HepG2 (cell line): ENCODE measurements around the gene HES2. TPM values are rescaled to one million over a fixed set of nuclear protein-coding genes. Genes with fewer than 3 reads are reported as not detected.

ENCODE experiments used
- ATAC-seq: fragments of 200-7000 bp; cut with Tn5 transposase; 3 replicates; pipeline ENCODE4 v1.9.1; 2020; ENCODE audit warnings: mild to moderate bottlenecking, moderate library complexity
- BruUV-seq: library from RNA; stranded (reverse); fragments of 400-500 nt; replicated peaks from 2 replicates; lab custom pipeline; 2021; lab: Mats Ljungman, UMichigan
- CTCF ChIA-PET: fragments of 300-600 bp; formaldehyde crosslinking; extraction: SDS; loops from one replicate; lab custom pipeline; 2021; ENCODE audit warnings: low total read pairs, inconsistent platforms, low intra/inter-chr PET ratio; lab: Yijun Ruan, JAX
- POLR2A ChIA-PET: fragments of 350-600 bp; sonication (Branson Sonifier 250); formaldehyde crosslinking; loops from one replicate; lab custom pipeline; 2020; ENCODE audit warnings: antibody characterized with exemption, inconsistent platforms; lab: Yijun Ruan, JAX
- DNase-seq: peaks from one replicate; pipeline ENCODE4 v3.0.0-alpha.2; 2015; ENCODE audit warnings: low spot score
- FAIRE-seq: peaks from 3 replicates; lab custom pipeline; 2011; peaks lifted over from hg19 to GRCh38; lab: Jason Lieb, UNC
- H2AFZ ChIP-seq: one replicate; pipeline ENCODE4 v1.6.1; 2011; ENCODE audit warnings: low read length, inconsistent platforms
- H3K27ac ChIP-seq: fragments of 300-600 bp; 3 replicates; pipeline ENCODE4 v1.8.0; 2011; ENCODE audit warnings: mixed run types, mild to moderate bottlenecking, mixed read lengths, low read length, inconsistent platforms; ENCODE audit not compliant: insufficient read depth; ENCODE audit errors: extremely low read length
- H3K27me3 ChIP-seq, 2 experiments: fragments of 200-600 bp in 1 of 2; 2 replicates in 1 of 2; 3 replicates in 1 of 2; pipeline versions ENCODE4 v1.6.0 to v1.8.0; 2011; ENCODE audit warnings: low read length in 2 of 2, mild to moderate bottlenecking in 2 of 2, moderate library complexity in 2 of 2, inconsistent platforms in 1 of 2; ENCODE audit not compliant: insufficient read depth in 2 of 2, control insufficient read depth in 1 of 2
- H3K36me3 ChIP-seq, 2 experiments: fragments of 200-600 bp in 1 of 2; replicated peaks in 1 of 2; 2 replicates in 1 of 2; 3 replicates in 1 of 2; pipeline versions ENCODE4 v1.5.1 to v1.8.0; 2011; ENCODE audit warnings: low read length in 2 of 2, inconsistent platforms in 1 of 2; ENCODE audit not compliant: insufficient read depth in 2 of 2, control insufficient read depth in 1 of 2
- H3K4me1 ChIP-seq: 2 replicates; pipeline ENCODE4 v1.5.1; 2012; ENCODE audit warnings: low read length, inconsistent platforms; ENCODE audit not compliant: insufficient read depth
- H3K4me2 ChIP-seq: 2 replicates; pipeline ENCODE4 v1.6.0; 2011; ENCODE audit warnings: low read depth, low read length, inconsistent platforms
- H3K4me3 ChIP-seq, 3 experiments: fragments of 200-600 bp in 1 of 3; sonication (generic), shearing (Covaris generic) in 1 of 3; replicated peaks in 1 of 3; 2 replicates each; pipeline ENCODE4 v1.5.1; 2011 to 2016; ENCODE audit warnings: low read length in 3 of 3, inconsistent platforms in 2 of 3, low read depth in 2 of 3, mild to moderate bottlenecking in 2 of 3, control low read depth in 1 of 3, mixed read lengths in 1 of 3; ENCODE audit not compliant: insufficient read depth in 1 of 3
- H3K79me2 ChIP-seq: one replicate; pipeline ENCODE4 v1.6.1; 2011; ENCODE audit warnings: low read length, inconsistent platforms; ENCODE audit not compliant: insufficient read depth
- H3K9ac ChIP-seq: 2 replicates; pipeline ENCODE4 v1.6.0; 2011; ENCODE audit warnings: mild to moderate bottlenecking, low read depth, low read length, inconsistent platforms; ENCODE audit not compliant: insufficient read depth
- H3K9me3 ChIP-seq: 2 replicates; pipeline ENCODE4 v1.5.1; 2012; ENCODE audit warnings: mild to moderate bottlenecking, low read length
- H4K20me1 ChIP-seq: 2 replicates; pipeline ENCODE4 v1.6.0; 2011; ENCODE audit warnings: inconsistent platforms, mild to moderate bottlenecking, low read length, moderate library complexity; ENCODE audit not compliant: insufficient read depth
- ARNT ChIP-seq: fragments of 450-650 bp; IDR thresholded peaks from 2 replicates; pipeline ENCODE4 v1.6.1; 2017
- DNMT3B ChIP-seq: conservative IDR thresholded peaks from 2 replicates; pipeline ENCODE4 v1.6.1; 2016; ENCODE audit warnings: missing biosample characterization, control low read depth
- GFI1 ChIP-seq: sonication (generic); formaldehyde crosslinking; IDR thresholded peaks from 2 replicates; pipeline ENCODE4 v1.5.0; 2020; ENCODE audit warnings: missing genetic modification reagents, mild to moderate bottlenecking, borderline replicate concordance
- HMGA1 ChIP-seq: sonication (generic); formaldehyde crosslinking; conservative IDR thresholded peaks from 2 replicates; pipeline ENCODE4 v1.4.0; 2020; ENCODE audit warnings: missing genetic modification reagents
- KDM5A ChIP-seq: fragments of 200-600 bp; sonication (generic); IDR thresholded peaks from 2 replicates; pipeline ENCODE4 v1.7.0; 2018; ENCODE audit warnings: antibody characterized with exemption, mild to moderate bottlenecking, low read length, borderline replicate concordance
- KLF11 ChIP-seq: IDR thresholded peaks from 2 replicates; pipeline ENCODE4 v1.6.1; 2016; ENCODE audit warnings: missing compliant biosample characterization
- MLLT10 ChIP-seq: sonication (generic); formaldehyde crosslinking; IDR thresholded peaks from 2 replicates; pipeline ENCODE4 v1.4.0; 2020; ENCODE audit warnings: missing genetic modification reagents
- MXI1 ChIP-seq: IDR thresholded peaks from 3 replicates; pipeline ENCODE4 v1.6.1; 2012; ENCODE audit warnings: low read depth, low read length, inconsistent platforms, borderline replicate concordance
- RAD21 ChIP-seq: fragments of 450-650 bp; formaldehyde crosslinking; IDR thresholded peaks from 2 replicates; pipeline ENCODE4 v1.5.0; 2020; ENCODE audit warnings: mild to moderate bottlenecking
- SIN3A ChIP-seq: IDR thresholded peaks from 2 replicates; pipeline ENCODE4 v1.6.1; 2011; ENCODE audit warnings: low read depth, mild to moderate bottlenecking, control low read depth, low read length, borderline replicate concordance
- TARDBP ChIP-seq: sonication (generic); formaldehyde crosslinking; IDR thresholded peaks from 2 replicates; pipeline ENCODE4 v1.8.0; 2022; ENCODE audit warnings: mild to moderate bottlenecking, missing genetic modification reagents
- ZFP90 ChIP-seq: sonication (generic); formaldehyde crosslinking; IDR thresholded peaks from 2 replicates; pipeline ENCODE4 v1.8.0; 2022; ENCODE audit warnings: missing genetic modification reagents, mild to moderate bottlenecking, inconsistent platforms, borderline replicate concordance
- ZKSCAN5 ChIP-seq: sonication (generic); formaldehyde crosslinking; IDR thresholded peaks from 2 replicates; pipeline ENCODE4 v1.5.1; 2020; ENCODE audit warnings: mild to moderate bottlenecking, missing genetic modification reagents
- ZNF230 ChIP-seq: sonication (generic); formaldehyde crosslinking; IDR thresholded peaks from 2 replicates; pipeline ENCODE4 v1.4.0; 2020; ENCODE audit warnings: mild to moderate bottlenecking, missing genetic modification reagents
- ZNF570 ChIP-seq: sonication (generic); formaldehyde crosslinking; IDR thresholded peaks from 2 replicates; pipeline ENCODE4 v1.4.0; 2020; ENCODE audit warnings: mild to moderate bottlenecking, missing genetic modification reagents, borderline replicate concordance
- ZNF660 ChIP-seq: sonication (generic); formaldehyde crosslinking; IDR thresholded peaks from 2 replicates; pipeline ENCODE4 v1.5.1; 2020; ENCODE audit warnings: mild to moderate bottlenecking, low read depth, missing genetic modification reagents, borderline replicate concordance
- ZSCAN25 ChIP-seq: sonication (generic); formaldehyde crosslinking; IDR thresholded peaks from 2 replicates; pipeline ENCODE4 v1.8.0; 2022; ENCODE audit warnings: mild to moderate bottlenecking, missing genetic modification reagents
- whole genome bisulfite sequencing: methylation state at CpG from one replicate; pipeline ENCODE4 v1.1.6; 2017; ENCODE audit warnings: low lambda C conversion rate; 5-methylcytosine and 5-hydroxymethylcytosine counted together
- in situ Hi-C: cut with HindIII; loops from 2 replicates; pipeline ENCODE4 v1.10.0; 2017; ENCODE audit warnings: low pct_unique_long_range_greater_than_20kb; ENCODE audit not compliant: extremely low pct_ligation_motif_present
- intact Hi-C: fragments of 100-400 bp; cut with micrococcal nuclease; formaldehyde crosslinking; loops from one replicate; pipeline ENCODE4 v1.10.0; 2022; ENCODE audit not compliant: unreplicated experiment
- polyA plus RNA-seq, 8 experiments: library from polyadenylated mRNA; depleted of rRNA in 3 of 8; stranded (reverse) in 7 of 8; unstranded in 1 of 8; fragments of >200 nt; fragmentation: Illumina TruSeq in 4 of 8; extraction: Trizol in 4 of 8; gene quantifications; 2 replicates each; pipeline versions ENCODE4 v1.2.1 to v1.2.3, GENCODE V29; 2011 to 2016; ENCODE audit warnings: low read depth in 4 of 8, missing spikeins in 1 of 8, mixed read lengths in 1 of 8; ENCODE audit not compliant: insufficient read depth in 1 of 8
- total RNA-seq, 5 experiments: library from RNA; depleted of rRNA; stranded (reverse); fragments of >200 nt; fragmentation: Illumina TruSeq; extraction: Trizol; gene quantifications; 2 replicates each; pipeline ENCODE4 v1.2.3, GENCODE V29; 2016; ENCODE audit warnings: low read depth in 1 of 5
- TF ChIP-seq, protein P1 (sequence below): sonication (generic); formaldehyde crosslinking; IDR thresholded peaks from 2 replicates; pipeline ENCODE4 v1.4.0; 2020; ENCODE audit warnings: missing genetic modification reagents, low read depth, mild to moderate bottlenecking, borderline replicate concordance
- TF ChIP-seq, protein P2 (sequence below): sonication (generic); formaldehyde crosslinking; IDR thresholded peaks from 2 replicates; pipeline ENCODE4 v1.5.0; 2020; ENCODE audit warnings: missing genetic modification reagents
- TF ChIP-seq, protein P3 (sequence below): conservative IDR thresholded peaks from 2 replicates; pipeline ENCODE4 v1.6.1; 2018; ENCODE audit warnings: missing genetic modification reagents
- TF ChIP-seq, protein P4 (sequence below): sonication (generic); formaldehyde crosslinking; IDR thresholded peaks from 2 replicates; pipeline ENCODE4 v1.4.0; 2020; ENCODE audit warnings: mild to moderate bottlenecking, missing genetic modification reagents

The HES2 gene
- total and polyA plus RNA-seq, 2 of the 13 experiments (the other 11 are each of a cell fraction or from before 2014, with no cell fraction given), result 0.11 to 0.17 TPM

DNA sequence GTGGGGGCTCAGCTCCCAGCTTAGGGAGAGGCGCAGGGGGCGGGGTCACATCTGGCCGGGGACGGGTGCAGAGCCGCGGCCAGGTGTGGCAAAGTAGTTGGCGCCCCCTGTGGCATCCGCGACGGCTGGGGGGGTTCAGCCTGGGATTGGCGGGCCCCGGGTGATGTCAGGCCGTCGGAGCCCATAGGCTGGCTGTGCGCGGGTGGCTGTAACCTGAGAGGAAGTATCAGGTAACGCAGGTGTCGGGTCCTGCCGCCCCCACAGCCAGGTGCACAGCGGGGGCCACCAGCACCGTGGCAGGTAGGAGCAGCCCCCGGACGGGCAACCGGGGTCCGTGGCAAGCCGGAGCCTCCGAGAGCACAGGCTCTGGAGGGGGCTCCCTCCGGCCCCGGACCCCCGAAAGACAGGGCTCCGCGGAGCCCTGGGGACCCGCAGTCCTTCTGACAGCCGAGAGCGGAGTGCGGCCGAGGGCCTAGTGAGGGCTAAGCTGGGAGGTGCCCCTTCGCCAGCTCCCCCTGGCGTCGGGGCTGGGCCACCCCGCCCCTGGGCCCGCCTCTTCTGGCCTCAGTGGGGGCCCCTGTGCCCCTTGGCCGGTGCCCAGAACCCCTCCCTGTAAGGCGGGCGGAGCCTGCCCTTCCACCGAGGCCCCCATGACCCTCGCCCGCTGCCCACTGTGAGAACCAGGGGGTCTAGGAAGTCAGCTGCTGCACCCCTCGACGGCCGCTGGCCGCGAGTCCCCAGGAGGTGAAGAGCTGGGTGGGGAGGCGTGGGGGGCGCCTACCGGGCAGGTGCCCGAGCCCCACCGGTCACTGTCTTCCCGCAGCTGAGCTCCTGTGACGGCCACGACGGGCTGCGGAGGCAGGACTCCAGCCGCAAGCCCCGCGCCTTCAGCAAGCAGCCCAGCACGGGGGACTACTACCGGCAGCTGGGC, 28.4 kb upstream of the HES2 start:
- Histone ChIP-seq H3K9ac (peak overlapping the region; percentile 85), H3K27ac (peak overlapping the region; percentile 91), H3K4me2 (peak overlapping the region; percentile 99), H3K79me2 (peaks cover 27% of the 10 kb centered on the region), H2AFZ (no peak overlapping the region), H3K9me3 (no peaks in the 10 kb centered on the region), H3K27me3 (peaks cover 0 to 1% of the 10 kb centered on the region in 2 experiments; a peak in 2 of 5 replicates), H4K20me1 (0 out of 2 replicates have a peak, but pooled peaks cover 8% of the 10 kb centered on the region), H3K36me3 (peaks cover 3 to 5% of the 10 kb centered on the region in 2 experiments; a peak in 3 of 5 replicates), H3K4me3 (peak overlapping the region; percentile 63 to 78 (median 77)), H3K4me1 (peaks cover 60% of the 10 kb centered on the region)
- ChIA-PET POLR2A (interaction anchor here (1.0 to 2.5 kb wide), 7 partner anchors 10 to 337 kb away, joined by 3 to 8 read pairs (median 4); no protein-coding TSS in a partner anchor), CTCF (no interaction called here)
- FAIRE-seq (no peak), DNase-seq (peak; percentile 81), ATAC-seq (peak; percentile 39)
- intact Hi-C loops (loop anchor here (2.0 to 10.0 kb wide), 2 partner anchors 17 to 653 kb away; no protein-coding TSS in a partner anchor), in situ Hi-C loops (no loop called here)
- 2% methylated on average over 9 of the region's 68 CpGs for WGBS
- TSS peak; percentile 23 for BruUV-seq
- no peak for TF ChIP-seq HMGA1
- TF ChIP-seq, protein P1, sequence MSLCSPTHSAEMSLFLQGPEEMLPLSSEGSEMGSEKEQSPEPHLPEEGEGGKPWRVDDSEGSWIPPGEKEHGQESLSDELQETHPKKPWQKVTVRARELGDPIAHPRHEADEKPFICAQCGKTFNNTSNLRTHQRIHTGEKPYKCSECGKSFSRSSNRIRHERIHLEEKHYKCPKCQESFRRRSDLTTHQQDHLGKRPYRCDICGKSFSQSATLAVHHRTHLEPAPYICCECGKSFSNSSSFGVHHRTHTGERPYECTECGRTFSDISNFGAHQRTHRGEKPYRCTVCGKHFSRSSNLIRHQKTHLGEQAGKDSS (CRISPR knock-in tag), result peak; percentile 18
- no peak for TF ChIP-seq DNMT3B (CRISPR knock-in tag)
- no peak; the same call in 1 of the 2 replicates for TF ChIP-seq ZSCAN25 (CRISPR knock-in tag)
- TF ChIP-seq, protein P2, sequence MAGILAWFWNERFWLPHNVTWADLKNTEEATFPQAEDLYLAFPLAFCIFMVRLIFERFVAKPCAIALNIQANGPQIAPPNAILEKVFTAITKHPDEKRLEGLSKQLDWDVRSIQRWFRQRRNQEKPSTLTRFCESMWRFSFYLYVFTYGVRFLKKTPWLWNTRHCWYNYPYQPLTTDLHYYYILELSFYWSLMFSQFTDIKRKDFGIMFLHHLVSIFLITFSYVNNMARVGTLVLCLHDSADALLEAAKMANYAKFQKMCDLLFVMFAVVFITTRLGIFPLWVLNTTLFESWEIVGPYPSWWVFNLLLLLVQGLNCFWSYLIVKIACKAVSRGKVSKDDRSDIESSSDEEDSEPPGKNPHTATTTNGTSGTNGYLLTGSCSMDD (CRISPR knock-in tag), result no peak
- TF ChIP-seq KDM5A, result no peak
- no peak for TF ChIP-seq ZNF570 (CRISPR knock-in tag)
- TF ChIP-seq ZFP90 (CRISPR knock-in tag), result 0 out of 2 replicates have a peak, but pooled peaks have one; percentile 48
- TF ChIP-seq ARNT, result no peak
- TF ChIP-seq, protein P3, sequence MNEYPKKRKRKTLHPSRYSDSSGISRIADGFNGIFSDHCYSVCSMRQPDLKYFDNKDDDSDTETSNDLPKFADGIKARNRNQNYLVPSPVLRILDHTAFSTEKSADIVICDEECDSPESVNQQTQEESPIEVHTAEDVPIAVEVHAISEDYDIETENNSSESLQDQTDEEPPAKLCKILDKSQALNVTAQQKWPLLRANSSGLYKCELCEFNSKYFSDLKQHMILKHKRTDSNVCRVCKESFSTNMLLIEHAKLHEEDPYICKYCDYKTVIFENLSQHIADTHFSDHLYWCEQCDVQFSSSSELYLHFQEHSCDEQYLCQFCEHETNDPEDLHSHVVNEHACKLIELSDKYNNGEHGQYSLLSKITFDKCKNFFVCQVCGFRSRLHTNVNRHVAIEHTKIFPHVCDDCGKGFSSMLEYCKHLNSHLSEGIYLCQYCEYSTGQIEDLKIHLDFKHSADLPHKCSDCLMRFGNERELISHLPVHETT (CRISPR knock-in tag), result no peak
- TF ChIP-seq ZNF660 (CRISPR knock-in tag), result no peak
- TF ChIP-seq TARDBP (CRISPR knock-in tag), result no peak
- no peak; the same call in 1 of the 2 replicates for TF ChIP-seq GFI1 (CRISPR knock-in tag)
- peak; percentile 8; the same call in 1 of the 3 replicates for TF ChIP-seq MXI1
- no peak for TF ChIP-seq MLLT10 (CRISPR knock-in tag)
- no peak for TF ChIP-seq KLF11
- no peak for TF ChIP-seq SIN3A
- no peak for TF ChIP-seq ZKSCAN5
- TF ChIP-seq, protein P4, sequence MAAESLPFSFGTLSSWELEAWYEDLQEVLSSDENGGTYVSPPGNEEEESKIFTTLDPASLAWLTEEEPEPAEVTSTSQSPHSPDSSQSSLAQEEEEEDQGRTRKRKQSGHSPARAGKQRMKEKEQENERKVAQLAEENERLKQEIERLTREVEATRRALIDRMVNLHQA (CRISPR knock-in tag), result no peak
- 0 out of 2 replicates have a peak, but pooled peaks have one; percentile 25 for TF ChIP-seq RAD21 (CRISPR knock-in tag)
- no peak for TF ChIP-seq ZNF230 (CRISPR knock-in tag)
